Islet precursor cell (in vitro differentiated cells): Measurements from ENCODE around the gene SIX2.
A peak's percentile ranks its signal among the peaks of the same experiment; 100 is the strongest.

Experiments
- DNase-seq: peaks from one replicate; pipeline ENCODE4 v3.0.0-alpha.2; 2018

SIX2 gene

GRCh38 chr2:44964752-44965236 is 44.5 kb downstream of the SIX2 start:
- DNase-seq: peak; percentile 65

DNA sequence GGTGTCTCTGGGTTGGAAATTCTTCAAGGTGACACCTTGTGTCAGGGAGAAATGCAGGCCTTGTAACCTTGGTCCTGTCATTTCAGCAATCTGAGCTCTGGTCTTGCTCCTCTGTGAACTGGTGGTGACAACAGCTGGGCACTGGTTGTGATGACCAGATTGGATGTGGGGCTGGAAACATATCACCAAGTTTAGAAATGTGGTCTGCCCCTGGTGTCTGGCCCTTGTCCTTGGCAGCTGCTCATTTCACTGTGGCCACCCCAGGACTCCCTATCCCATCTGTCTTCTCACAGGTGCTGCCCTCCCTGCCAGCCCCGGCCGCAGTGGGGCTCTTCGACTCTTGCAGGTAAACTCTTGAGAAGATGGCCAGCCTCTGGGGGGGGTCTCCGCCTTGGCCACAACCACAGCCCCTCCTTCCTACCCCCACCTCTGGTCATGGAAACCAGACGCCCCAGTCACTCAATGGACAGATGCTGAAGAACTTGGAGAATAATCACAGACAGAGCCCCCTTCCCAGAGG is 47.0 kb downstream of the SIX2 start:
- DNase-seq: no peak

DNA sequence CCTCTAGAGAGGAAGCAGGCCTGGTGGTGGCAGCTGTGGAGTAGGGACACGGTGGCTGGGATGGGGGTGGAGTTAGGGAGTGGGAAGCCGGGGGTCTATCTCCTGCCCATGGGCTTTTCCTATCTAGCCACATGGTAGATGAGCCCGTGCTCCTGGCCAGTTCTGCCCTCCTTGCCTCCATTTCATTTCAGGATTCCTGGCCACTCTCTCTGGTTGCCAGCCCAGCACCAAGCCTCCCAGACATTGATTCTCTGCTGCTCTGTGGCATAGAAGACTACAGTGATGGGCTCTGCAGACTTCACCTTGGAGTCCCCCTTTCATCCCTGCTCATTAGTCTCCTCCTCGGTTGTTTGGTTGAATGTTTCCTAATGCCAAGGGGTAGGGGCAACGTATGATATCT is 48.4 kb downstream of the SIX2 start:
- DNase-seq: no peak

DNA sequence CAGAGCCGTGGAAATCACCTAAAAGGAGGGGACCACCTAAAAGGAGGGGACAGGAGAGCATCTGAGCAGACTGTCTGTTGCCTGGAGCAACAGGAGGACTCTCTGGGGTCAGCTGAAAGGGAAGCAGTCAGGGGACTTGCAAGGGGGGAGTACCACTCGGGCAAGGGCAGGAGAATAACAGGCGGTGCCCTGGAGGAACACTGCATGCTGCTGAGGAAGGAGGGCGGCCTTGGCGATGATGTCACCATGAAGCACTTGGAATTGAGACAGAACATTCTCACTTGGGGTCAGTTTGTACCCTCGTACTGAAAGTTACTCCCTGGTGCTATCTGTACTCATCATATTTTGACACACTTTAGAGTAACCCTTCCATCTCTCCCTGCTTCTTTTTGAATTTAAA is 49.4 kb downstream of the SIX2 start:
- no peak for DNase-seq

DNA sequence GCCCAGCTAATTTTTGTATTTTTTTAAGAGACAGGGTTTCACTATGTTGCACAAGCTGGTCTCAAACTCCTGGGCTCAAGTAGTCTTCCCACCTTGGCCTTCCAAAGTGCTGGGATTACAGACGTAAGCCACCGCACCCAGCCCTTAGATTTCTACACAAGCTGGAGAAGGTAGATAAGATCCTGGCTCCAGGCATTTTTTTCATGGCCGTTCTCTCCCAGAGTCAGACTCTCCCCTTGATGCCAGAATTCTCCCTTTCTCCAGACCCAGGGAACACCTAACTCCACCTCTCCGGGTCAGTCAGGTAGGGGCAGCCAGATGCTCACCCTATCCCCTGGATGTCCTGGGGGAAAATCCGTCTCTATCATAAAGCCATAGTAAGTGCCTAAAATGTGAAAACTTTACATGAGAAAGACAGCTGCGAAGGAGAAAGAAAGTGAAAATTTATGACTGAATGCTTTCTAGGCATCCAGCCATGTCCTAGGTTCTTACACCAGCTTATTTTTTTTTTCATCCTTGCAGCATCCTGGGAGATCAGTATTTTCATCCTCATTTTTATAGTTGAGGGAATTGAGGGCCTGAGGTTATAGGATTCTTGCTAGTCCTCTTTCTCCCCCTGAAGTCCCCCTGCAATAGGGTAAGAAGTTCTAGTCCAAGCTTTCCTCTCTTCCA is 51.5 kb downstream of the SIX2 start:
- no peak for DNase-seq

DNA sequence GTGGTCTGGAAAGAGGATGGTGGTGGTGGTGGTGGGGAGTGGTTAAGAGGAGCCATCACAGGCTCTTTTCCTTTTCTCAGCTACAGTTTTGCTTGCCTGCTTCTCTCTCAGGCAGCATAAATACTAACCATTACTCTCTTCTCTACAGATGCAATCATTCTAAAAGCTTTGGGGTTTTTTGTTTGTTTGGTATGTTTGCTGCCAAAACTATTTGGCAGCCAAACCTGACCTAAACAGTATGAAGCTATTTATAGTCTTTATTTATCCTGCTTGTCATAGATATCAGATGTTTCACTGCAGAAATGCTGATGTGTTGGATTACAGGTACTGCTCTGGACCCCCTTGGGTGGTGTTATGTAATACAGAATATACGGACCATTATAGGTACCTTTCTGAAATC is 52.4 kb downstream of the SIX2 start:
- DNase-seq: no peak

DNA sequence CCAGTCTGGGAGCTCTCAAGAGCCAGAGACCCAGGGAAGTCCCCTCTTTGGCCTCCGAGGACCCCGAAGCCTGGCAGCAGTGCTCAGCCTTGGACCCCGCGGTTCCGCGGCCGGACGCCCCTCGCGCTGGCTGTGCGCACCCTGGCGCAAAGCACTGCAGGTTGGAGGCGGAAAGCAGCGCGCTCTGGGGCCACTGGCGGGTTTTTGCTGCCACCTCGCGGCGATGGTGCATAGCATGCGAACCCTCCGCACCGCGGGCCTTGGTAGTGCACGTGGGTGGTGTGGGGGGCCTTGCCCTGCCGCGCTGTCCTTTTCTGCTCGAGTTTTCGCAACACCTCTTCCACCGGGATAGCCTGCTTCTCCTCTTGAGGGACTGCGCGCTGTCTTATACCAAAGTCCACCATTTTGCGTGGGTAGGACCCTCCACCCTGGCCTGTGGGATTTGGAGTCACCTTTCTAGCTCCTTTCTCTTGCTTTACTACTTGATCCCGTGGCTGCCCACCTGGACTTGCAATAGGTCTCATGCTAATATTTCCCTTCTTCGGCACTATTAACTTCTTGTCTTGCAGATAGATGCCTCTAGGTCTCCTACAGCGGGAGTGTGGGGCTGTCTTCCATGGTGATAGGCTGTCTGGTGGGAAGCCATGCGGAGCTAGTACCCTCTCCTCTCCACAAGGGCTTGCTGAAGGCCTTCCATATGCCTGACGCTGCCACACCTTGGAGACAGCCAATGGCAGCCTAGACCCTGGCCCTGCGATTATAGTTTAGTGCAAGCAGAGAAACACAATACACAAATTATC is 53.5 kb downstream of the SIX2 start:
- DNase-seq: peak; percentile 86
